Measurements from ENCODE around the gene PMM2. TPM values are rescaled to one million over a fixed set of nuclear protein-coding genes. Genes with fewer than 3 reads are reported as not detected.
"Not testable (repeated sequence)": the region's sequence is repeated elsewhere in the genome, so short reads cannot be mapped to it uniquely, and the experiment has no call there.

The PMM2 gene
- total RNA-seq, 1 donor from 2014 or later: 70.1 TPM

DNA sequence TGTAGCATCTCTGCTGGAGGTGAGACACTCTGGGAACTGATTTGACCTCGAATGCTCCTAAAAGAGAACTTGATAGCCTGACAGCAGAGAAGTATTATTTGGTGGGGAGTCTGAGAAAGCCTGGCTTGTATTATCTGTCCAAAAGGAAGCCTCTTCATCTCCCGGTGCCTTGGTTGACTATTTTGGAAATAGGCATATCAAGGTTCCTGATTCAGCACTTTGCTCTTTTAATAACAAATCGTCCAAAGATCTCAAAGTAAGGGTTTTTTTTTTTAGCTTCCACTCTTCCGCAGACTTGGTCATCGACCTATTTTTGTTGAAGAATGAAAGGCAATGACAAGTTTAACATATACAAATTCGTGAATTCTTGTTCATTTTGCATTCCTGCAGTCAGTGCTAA, 15.0 kb upstream of the PMM2 start:
- DNase-seq (ENCODE audit: low spot score): no peak

- DNase-seq (ENCODE audit: low spot score): no peak
Observed at GRCh38 chr16:8785408-8785807, 12.2 kb upstream of the PMM2 start.

DNA sequence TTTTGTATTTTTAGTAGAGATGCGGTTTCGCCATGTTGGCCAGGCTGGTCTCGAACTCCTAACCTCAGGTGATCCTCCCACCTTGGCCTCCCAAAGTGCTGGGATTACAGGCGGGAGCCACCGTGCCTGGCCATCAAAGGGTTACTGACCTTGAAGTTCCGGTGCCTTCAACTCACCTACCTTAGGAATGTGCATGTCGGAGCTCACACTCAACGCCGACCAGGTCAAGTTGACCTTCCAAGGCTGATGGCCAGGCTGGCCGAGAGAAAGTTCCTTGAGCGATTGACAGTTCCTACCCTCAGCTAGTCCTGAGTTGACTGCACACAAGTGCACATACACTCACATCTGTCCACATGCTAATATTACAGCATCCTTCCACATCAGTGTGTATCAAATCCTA, 11.3 kb upstream of the PMM2 start:
- not testable (repeated sequence) for DNase-seq (ENCODE audit: low spot score)

DNA sequence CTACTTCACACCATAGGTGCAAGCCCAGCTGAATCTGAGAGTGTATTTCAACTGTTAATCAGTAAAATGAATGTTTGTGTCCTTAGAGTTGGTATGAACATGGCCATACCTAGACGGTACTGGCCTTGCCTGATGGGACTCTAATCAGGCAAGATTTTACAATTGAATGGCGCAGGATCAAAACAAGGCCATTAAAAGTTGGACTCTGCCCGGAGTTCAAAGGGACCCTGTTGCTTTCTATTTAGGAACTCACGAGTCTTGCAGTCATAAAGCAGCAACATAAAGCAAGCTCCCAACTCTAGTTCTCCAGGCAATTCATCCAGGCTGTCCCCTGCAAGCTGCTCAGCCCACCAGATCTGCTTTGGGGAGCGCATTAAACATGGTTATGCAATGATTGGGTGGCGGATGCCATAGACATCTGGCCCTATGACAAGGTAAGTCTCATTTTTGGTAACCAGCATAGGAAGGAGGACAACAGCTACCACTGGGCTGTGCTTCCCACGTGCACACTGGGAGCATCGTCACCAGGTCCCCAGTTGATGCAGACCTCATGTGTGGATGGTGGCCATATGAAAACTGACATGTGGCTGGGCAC, 9.0 kb upstream of the PMM2 start:
- no peak for DNase-seq (ENCODE audit: low spot score)

DNA sequence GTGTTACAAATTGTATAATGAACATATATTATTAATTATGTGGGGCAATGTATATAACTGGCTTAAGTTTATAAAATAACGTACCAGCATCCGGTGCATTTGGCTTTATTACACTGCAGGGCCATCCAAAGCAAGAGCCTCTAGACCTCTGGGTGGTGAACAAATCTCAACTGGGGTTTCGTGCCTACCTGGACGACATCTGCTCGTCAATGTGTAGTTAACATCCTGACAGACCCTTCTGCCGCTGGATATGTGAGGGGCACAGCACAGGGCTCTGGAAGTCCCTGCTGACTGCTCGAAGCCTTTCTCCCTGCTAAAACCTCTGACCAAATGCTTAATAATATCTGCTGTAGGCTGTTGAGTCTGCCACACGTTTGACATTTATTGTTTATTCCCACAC, 2.5 kb upstream of the PMM2 start:
- DNase-seq (ENCODE audit: low spot score): no peak

DNA sequence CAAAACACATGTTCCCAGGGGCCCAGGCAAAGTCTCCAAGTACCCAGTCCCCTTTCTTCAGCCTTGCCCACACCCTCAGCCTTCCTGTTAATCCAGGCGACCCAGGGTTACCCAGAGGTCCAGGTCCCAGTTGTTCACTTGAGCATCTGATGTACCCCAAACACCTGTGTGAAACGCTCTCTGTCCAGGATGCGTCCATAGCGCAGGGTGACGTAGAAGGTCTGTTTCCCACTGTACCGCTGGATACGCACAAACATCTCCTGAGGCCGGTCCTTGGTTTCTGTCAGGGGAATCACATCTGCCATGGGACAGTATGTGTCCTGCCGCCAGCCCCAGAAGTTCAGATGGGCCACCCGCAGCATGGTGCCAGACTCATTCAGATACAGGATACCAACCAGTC, 1.8 kb upstream of the PMM2 start:
- no peak for DNase-seq (ENCODE audit: low spot score)

DNA sequence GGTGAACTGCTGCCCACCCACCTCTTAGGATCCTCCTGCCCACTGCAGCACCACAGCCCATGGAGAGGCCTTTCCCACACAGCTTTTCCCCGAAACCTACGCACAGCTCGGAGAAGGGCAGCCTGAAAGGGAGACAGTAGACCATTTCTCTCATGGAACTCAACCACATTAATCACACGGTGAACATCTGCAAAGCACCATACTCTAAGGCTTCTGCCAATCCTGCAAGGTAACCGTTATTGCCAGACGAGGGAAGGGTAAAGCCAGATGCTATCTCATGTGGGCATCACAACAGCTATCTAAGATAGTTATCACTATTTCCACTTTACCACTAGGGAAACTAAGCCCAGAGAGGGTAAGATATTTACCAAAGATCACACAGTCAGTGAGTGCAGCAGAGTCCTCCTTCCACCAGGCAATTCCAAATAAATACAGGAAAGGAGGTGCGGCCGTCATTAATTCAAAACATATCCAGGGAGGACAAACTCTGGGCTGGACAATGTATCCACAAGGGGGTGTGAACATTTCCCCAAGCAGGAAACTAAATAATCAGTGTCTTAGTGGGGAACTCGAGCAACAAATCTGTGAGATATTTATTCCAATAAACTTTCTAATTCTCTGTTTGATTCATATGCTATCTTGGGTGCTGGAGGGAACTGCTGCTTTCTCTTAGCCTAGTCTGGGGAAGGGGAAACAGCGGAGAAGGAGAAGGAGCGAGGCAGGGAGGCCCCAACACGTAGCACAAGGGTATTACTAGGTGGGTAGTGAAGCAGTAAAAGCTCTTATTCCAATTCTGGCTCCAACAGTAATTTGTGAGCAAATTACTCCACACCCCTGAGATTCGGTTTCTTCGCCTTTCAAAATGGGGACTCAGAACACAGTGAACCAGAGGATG, 923 bp upstream of the PMM2 start:
- DNase-seq (ENCODE audit: low spot score): no peak

DNA sequence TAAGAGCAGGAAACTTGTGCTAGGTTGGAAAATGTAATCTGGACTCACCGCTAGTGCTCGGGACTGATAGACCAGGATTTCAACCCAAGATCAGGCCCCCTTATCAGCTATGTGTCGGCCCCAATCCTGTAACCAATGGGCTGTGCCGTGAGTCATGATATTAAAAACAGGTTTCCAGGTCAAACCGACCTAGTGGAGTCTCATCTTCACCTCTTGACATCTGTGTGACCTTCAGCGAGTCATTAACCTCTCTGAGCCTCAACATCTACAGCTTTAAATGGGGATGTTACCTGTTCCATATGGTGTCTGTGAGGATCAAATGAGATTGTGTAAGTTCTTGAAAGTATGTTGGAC, 512 bp downstream of the PMM2 start:
- DNase-seq (ENCODE audit: low spot score): no peak

DNA sequence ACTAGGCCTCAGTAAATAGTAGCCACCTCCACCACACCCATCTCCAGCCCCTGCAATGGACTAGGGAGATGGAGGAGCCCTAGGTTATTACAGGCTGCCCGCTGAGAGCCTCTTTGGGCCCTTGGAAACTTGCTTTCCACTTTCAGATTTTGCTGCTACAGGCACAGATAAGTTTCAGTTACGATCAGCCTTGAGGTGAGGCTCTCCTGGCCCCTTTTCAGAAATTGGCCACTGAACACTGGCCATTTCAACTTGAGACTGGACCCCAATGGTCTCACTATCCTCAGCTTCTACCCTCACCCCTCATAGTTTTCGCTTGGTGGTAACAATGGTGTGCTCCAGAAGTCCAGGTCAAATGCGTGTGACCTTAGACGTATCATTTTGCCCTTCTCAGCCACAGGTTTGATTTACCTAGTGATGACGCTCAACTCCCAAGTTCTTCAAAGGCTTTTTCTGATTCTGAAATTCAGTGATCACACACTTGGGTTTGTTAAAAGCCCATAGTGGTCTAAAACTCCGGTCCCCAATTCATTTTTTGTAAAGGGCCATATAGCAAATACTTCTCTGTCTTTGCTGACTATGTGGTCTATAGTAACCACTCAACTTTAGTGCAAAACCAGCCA, 1.0 kb downstream of the PMM2 start:
- DNase-seq (ENCODE audit: low spot score): no peak

DNA sequence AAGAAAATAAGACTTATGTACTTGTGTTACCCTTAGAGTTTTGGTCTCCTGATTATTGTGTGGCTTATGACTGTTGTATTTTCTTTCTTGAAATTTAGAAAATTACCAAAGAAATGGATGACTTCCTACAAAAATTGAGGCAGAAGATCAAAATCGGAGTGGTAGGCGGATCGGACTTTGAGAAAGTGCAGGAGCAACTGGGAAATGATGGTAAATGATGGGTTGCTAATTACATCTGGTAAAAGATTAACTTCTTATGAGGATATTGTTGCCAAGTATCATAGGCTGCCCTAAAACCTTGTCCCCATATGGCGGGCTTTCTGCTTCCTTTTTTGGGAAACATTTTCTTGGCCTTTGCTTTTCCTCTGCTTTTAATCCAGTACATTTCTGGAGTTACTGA, 4.1 kb downstream of the PMM2 start:
- no peak for DNase-seq (ENCODE audit: low spot score)

DNA sequence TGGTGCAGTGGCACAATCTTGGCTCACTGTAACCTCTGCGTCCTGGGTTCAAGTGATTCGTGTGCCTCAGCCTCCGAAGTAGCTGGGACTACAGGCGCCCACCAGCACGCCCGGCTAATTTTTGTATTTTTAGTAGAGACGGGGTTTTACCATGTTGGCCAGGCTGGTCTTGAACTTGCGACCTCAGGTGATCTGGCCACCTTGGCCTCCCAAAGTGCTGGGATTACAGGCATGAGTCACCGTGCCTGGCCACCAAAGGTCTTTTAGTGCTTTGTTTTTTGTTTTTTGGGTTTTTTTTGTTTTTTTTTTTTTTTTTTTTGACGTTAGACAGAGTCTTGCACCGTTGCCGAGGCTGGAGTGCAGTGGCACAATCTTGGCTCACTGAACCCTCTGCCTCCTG, 6.1 kb downstream of the PMM2 start:
- DNase-seq (ENCODE audit: low spot score): not testable (repeated sequence)

DNA sequence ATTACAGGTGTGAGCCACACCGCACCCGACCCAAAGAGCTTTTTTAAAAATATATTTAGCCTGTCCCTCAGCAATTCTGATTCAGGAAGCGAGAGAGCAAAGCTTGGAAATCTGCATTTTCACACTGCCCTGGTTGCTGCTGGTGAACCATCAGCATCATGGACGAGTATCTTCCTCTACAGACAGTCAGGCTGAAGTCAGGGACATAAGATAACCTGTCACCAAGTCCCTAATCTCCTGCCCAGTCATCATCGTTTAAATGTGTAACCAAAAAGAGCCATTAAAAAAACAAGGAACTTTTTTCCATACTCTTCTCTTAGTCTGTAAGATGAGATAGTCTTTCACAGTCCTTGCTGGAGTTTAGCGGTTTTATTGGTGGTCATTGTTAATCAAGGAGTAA, 6.7 kb downstream of the PMM2 start:
- no peak for DNase-seq (ENCODE audit: low spot score)

- DNase-seq (ENCODE audit: low spot score): no peak
Observed at GRCh38 chr16:8806272-8806983, 8.8 kb downstream of the PMM2 start.

DNA sequence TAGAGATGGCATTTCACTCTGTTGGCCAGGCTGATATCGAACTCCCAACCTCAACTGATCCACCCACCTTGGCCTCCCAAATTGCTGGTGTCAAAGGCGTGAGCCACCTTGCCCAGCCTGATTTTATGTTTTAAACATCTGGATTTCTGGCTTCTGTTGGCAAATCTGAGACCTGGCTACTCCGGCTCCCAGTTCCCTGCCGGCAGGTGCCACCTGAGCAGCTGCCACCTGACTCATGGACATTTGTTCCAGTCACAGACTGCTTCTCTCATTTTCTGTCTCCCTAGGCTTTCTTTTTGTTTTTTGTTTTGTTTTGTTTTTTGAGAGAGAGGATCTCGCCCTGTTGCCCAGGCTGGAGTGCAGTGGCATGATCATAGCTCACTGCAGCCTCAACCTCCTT, 9.6 kb downstream of the PMM2 start:
- no peak for DNase-seq (ENCODE audit: low spot score)

DNA sequence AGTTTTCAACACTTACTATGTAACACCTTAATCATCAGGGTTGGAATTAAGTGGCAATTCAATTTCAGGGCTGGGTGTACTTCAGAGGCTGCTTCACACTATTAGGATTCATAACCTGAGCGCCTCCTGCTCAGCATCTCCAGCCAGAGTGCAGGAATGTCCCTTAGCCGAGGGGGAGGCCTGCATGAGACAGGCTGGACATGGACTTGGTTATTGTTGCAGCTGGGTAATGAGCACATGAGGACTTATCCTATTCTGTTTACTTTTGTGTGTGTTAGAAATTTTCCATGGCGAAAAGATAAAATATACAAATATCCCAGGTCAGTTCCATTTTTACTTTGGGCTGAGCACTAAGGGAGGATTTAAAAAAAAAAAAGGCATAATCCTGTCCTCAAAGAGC, 10.4 kb downstream of the PMM2 start:
- DNase-seq (ENCODE audit: low spot score): no peak

GRCh38 chr16:8808613-8809353, 11.1 kb downstream of the PMM2 start:
- no peak for DNase-seq (ENCODE audit: low spot score)

GRCh38 chr16:8812162-8812843, 14.7 kb downstream of the PMM2 start:
- no peak for DNase-seq (ENCODE audit: low spot score)

DNA sequence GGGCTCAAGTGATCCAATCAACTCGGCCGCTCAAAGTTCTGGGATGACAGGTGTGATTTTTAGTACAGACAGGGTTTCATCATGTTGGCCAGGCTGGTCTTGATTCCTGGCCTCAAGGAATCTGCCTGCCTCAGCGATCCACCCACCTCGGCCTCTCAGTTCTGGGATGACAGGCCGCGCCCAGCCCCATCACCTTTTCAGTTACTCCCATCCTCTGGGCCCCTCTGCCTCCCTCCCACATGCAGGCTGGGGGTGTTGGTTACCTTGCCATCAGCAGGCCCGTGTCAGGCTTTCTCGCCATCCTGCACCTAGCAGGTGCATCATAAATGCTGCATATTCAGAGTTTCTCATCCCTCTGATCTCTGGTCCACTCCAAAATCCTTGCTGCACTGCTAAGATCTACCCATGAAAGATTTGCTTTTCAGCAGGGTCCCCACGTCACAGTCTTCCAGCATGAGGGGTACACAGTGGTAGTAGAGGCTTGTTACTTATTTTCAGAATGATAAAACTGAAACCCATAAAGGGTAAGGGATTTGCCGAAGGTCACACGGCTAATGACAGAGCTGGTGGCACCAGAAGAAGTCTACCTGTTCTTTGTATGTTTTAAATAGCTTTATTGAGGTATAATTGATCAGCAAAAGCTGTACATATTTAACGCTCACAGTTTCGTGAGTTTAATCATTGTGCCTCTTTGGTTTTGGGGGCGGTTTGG, 16.6 kb downstream of the PMM2 start:
- DNase-seq (ENCODE audit: low spot score): no peak

- no peak for DNase-seq (ENCODE audit: low spot score)
Observed at GRCh38 chr16:8816967-8817655, 19.5 kb downstream of the PMM2 start.

Measured in ureter (tissue), 1 donor.